ENCODE data around the gene EIF2B4.
"Not testable (repeated sequence)": the region's sequence is repeated elsewhere in the genome, so short reads cannot be mapped to it uniquely, and the experiment has no call there.

EIF2B4 gene

DNA sequence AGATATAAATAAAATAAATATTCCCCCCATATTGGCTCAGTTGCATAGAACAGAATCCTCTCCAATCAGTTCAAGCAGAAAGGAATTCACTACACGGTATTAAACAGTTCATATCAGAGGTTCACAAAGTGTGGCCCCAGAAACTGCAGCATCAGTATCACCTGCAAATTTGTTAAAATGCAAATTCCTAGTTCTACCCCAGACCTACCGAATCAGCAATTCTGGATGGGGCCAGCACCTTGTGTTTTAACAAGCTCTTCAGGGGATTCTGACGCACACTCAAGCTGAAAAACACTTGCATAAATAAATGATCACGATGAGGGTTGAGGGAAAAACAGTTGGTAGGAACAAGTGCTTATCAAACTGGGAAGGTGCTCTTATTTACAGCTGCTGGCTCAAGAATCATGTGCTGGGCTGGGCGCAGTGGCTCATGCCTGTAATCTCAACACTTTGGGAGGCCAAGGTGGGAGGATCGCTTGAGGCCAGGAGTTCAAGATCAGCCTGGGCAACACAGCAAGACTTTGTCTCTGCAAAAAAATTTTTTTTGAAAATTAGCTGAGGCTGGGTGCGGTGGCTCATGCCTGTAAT lies 19.9 kb downstream of the EIF2B4 start:
- in situ Hi-C loops (cut with MboI; ENCODE audit: low sequenced_read_pairs) = no loop called here

DNA sequence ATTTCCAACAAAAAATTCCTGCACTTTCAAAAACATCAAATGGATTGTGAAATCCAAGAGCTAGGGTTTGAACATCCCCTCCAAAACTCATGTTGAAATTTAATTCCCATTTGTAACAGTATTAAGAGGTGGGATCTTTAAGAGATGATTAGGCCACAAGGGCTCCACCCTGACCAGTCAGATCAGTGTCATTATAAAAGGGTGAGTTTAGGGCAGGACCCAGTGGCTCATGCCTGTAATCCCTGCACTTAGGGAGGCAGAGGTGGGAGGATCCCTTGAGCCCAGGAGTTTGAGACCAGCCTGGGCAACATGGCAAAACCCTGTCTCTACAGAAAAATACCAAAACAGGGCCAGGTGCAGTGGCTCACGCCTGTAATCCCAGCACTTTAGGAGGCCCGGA lies 22.5 kb downstream of the EIF2B4 start:
- in situ Hi-C loops (cut with MboI; ENCODE audit: low sequenced_read_pairs) = no loop called here

DNA sequence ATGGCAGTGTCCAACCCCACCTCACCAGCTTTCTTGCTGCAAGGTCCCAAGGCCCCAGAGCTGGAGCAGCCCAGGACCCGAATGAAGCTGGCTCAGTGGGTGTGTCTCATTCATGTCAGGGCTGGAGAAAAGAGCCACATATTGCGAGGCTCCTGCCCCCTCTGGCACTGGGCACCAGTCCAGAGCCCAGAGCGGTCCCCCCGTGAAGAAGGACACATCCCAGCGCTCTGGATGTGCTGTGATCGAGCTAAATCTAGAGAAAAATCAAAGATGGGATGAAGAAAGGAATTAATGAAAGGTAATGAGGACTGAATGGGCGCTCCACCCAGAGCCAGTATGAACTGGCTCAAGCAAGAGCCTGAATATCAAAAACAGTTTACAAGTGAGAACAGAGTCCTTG lies 34.0 kb downstream of the EIF2B4 start:
- in situ Hi-C loops (cut with MboI; ENCODE audit: low sequenced_read_pairs) = no loop called here

DNA sequence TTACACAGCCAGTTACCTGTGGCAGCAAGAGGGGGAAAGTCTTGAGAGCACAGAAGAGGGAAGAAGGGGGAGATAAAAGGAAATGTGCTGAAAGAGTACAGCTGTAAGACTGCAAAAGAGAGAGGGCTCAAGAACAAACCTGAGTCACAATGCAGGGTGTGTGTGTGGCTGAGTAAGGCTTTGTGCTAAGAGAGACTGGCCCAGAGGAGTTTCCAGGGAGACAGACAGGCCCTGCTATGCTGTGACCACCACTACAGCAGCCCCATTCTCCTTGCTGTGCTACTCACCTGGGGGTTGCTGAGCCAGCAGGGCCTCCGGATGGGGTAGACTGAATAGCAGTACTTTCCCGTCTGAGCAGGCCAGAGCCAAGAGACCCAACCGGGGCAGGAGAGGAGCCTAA lies 34.8 kb downstream of the EIF2B4 start:
- in situ Hi-C loops (cut with MboI; ENCODE audit: low sequenced_read_pairs) = no loop called here

DNA sequence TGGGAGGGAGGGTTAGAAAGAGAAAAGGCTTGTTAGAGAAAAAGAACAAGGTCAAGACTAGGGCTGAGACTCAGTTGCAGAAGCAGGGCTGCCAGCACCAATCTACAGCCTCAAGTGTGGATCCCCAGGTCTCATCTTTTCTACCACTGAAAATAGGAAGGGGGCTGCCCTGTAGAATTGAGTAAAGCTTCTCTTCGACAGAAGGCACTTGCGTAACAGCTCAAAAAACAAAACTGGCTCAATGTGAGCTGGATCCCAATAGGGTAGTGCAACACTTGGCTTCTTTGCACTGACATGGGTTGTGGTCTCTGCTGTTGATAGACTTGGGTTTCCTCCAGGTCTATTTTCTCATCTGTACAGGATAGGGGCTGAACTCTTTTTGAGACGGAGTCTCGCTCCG lies 45.4 kb downstream of the EIF2B4 start:
- in situ Hi-C loops (cut with MboI; ENCODE audit: low sequenced_read_pairs) = no loop called here

DNA sequence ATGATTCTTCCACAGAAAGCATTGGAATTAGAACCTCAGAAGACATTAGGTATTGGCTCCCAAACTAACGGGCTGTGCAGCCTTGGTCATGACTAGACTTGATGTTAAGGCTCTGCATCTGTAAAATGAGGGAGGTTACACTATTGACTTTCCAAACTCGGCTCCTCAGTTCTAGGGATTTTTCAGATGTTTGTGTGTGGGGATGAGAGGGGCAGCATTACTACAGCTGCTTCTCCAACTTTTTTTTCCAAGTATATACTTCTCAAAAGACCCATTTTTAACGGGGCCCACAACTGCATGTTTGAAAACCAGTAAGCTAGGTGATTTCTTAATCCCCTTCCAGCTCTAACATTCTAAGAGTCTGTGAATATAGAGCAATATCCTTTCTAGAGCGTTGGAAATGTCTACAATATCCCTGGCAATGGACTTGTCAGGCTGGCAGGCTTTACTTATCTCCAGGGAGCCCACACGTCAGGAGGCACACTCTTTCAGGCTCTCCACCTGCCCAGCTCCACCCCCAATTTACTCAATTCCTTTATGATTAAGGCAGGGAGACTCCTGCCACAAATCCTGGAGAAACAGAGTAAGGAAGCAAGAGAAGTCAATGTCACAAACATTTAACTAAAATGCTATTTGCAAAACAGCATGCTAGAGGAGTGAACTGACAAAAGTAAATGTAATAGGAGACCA lies 46.4 kb downstream of the EIF2B4 start:
- in situ Hi-C loops (cut with MboI; ENCODE audit: low sequenced_read_pairs) = no loop called here

DNA sequence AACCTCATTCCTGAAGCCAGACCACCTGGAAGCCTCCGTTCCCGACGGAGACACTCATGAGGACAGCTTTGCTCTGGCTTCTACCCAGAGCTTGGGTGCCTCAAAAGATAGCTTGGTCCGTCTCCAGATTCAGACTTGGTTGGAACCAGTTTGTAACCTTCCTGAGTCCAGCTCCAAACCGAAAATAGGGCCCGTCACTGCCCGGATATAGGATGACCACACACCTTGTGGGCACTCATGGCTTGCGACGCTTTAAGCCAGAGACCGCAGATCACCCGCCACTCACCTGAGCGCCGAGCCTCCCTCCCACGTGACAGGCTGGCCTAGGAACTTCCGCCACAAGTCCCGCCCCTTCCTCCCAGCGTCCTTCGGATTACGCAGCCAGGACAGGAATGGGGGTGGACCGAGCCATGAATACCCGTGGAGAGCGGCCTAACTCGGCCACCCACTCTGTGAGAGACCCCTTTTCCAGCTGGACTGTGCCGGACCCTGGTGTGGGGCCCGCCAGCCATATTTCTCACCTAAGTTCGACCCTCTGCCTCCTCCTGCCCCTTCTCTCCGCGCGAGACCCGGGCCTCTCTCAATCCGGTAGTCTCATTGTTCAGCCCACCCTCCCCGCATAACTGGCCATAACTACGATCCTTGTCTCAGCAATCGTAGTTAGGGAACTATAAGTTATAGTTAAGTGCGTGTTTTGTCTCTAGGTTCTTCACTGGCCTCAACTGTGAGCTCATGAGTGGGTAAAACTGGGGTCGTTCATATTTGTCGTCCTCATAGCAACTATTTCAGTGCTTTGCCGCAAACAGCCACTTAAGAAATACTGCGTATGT lies 47.2 kb downstream of the EIF2B4 start, which contains the start of gene MPV17:
MPV17 (minus strand) TSS at position 332 of the 830 bp plus-strand sequence. CDS start 580 bp downstream, outside the sequence.
- in situ Hi-C loops (cut with MboI; ENCODE audit: low sequenced_read_pairs) = no loop called here

DNA sequence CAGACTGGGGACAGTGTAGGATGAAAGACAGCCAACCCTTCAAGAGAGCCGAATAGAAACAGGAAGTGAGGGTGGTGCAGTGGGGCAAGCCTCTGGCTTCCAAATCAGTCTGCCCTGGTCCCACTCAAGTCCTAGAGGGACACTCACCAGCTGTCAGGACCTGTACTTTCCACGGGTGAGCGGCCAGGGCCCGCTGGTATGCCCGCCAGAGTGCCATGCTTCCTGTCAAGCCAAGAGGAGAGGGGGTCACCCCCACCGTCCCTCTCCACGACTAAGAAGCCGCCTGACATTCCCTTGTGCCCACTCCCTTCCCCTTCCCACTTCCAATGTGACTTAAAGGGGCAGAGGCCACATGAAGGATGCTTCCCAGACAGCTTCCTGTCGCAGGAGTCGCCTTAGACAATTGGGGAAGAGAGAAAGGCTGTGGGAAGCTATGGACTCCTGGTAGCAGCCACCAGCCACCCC lies 47.8 kb downstream of the EIF2B4 start:
- in situ Hi-C loops (cut with MboI; ENCODE audit: low sequenced_read_pairs) = no loop called here

DNA sequence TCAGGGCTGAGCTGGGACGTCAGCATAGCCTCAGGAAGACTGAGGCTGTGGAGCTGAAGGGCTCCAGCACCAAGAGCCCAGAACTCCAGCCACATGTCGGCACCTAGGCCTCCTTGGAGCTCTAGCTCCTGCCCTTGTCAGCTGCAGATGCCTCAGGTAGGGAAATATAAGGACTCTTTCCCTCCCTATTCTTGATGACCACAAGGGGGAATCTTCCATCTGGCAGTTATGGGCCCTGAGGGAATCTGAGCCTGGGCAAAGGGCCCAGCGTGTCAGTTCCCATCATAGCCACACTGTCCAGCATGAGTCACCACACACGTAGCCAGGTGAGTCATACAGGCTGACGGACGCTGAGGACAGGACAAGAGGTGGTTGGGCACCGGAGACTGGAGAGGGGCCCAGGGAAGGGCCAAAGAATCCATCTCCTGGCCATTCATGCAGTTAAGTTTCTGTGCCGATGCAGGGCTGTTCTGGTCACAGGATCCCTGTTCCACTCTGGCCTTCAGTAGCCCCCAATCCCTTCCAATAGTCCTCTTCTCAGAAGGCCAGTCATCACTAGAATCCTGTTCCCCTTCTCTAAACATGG lies 49.1 kb downstream of the EIF2B4 start:
- in situ Hi-C loops (cut with MboI; ENCODE audit: low sequenced_read_pairs) = no loop called here

DNA sequence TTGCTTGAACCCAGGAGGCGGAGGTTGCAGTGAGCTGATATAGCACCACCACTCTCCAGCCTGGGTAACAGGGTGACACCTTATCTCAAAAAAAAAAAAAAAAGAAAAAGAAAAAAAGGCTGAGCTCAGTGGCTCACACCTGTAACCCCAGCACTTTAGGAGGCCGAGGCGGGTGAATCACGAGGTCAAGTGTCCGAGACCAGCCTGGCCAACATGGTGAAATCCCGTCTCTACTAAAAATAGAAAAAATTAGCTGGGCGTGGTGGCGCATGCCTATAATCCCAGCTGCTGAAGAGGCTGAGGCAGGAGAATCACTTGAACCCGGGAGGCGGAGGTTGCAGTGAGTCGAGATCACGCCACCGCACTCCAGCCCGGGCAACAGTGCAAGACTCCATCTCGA lies 50.3 kb downstream of the EIF2B4 start:
- in situ Hi-C loops (cut with MboI; ENCODE audit: low sequenced_read_pairs) = not testable (repeated sequence)

DNA sequence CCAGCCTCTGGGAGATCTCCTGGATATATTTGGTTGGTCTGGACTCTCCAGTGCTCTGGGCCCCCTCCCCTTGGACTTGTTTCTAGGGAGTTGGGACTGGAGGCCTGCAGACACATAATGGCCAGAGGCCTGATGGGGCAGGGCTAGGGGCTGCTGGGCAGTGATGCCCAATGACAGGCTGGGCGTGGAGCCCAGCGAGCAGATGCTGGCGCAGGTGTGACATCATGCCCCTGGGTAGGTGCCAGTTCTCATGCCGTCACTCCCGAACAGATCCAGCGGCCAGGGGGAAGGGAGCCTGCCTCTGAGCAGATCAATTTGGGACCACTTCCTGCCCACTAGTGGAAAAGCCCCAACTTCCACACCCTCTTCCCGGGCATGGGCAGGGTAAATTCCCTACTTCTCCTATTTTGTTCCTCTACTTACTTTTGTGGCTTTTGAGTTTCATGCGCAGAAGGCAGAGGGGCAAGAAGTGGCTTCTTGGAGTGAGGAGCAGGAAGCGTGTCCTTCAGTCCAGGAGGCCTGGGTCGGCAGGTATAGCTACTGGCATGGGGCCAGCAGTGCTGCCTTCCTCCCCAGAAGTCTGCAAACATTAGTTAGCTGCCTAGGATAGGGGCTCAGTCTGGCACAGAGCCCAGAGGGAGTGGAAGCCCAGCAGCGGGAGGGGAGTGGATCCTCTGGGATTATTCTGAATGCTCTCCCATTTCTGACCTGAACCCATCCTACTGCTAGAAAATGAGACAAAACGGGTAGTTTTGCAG lies 53.3 kb downstream of the EIF2B4 start:
- in situ Hi-C loops (cut with MboI; ENCODE audit: low sequenced_read_pairs) = no loop called here

DNA sequence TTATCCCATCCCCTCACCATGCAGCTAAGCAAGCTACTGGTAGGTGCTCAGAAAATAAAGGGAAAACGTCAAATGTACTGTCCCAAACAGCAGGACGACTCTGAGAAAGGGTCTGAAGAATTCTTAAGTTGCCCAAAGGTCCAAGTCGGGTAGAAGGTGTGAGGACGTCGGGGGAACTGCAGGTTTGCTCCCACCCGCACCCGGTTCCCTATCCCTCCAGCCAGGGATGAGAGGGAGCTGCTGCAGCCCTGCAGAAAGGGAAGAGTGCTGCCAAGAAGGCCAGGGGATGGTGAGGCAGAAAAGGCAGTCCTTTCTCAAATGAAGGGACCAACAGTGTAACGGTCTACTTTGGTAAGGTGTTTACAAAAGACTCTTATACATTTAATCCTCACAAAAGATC lies 55.0 kb downstream of the EIF2B4 start:
- in situ Hi-C loops (cut with MboI; ENCODE audit: low sequenced_read_pairs) = no loop called here

DNA sequence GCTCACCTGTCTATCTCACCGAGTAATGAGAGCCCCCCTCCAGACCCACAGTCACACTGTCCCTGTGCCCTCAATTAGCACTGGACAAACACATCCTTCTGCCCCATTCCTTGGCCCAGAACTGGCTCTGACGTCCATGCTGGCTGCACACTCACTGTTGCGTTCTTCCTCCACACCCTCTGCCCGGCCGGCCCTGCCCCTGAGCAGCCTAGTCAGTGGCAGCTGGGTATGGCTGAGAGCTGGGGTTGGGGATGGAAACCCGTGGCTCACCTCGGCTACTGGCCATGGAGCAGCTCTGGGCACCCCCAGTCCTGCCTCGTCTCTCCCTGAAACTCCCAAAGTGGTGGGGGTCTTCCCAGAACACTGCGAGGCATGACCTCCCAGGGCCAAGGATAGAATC lies 55.4 kb downstream of the EIF2B4 start:
- in situ Hi-C loops (cut with MboI; ENCODE audit: low sequenced_read_pairs) = no loop called here
